ENCODE results near the gene BRICD5.

The BRICD5 gene

GRCh38 chr16:2166263-2167067 lies 44.2 kb downstream of the BRICD5 start:
- ChIA-PET CTCF (interaction anchor here (0.6 kb wide), 1 partner anchor 26 kb away, joined by 3 read pairs; no protein-coding TSS in a partner anchor), POLR2A (ENCODE audit: low non-redundant PET) (no interaction called here)
- peak overlapping the region; percentile 67 for H3K27ac ChIP-seq
- TF ChIP-seq, protein P1, sequence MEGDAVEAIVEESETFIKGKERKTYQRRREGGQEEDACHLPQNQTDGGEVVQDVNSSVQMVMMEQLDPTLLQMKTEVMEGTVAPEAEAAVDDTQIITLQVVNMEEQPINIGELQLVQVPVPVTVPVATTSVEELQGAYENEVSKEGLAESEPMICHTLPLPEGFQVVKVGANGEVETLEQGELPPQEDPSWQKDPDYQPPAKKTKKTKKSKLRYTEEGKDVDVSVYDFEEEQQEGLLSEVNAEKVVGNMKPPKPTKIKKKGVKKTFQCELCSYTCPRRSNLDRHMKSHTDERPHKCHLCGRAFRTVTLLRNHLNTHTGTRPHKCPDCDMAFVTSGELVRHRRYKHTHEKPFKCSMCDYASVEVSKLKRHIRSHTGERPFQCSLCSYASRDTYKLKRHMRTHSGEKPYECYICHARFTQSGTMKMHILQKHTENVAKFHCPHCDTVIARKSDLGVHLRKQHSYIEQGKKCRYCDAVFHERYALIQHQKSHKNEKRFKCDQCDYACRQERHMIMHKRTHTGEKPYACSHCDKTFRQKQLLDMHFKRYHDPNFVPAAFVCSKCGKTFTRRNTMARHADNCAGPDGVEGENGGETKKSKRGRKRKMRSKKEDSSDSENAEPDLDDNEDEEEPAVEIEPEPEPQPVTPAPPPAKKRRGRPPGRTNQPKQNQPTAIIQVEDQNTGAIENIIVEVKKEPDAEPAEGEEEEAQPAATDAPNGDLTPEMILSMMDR (conservative IDR thresholded peaks at IDR 0.05; ENCODE audit: low read depth), result no peak
- DNase-seq (ENCODE audit: low spot score), result no peak

DNA sequence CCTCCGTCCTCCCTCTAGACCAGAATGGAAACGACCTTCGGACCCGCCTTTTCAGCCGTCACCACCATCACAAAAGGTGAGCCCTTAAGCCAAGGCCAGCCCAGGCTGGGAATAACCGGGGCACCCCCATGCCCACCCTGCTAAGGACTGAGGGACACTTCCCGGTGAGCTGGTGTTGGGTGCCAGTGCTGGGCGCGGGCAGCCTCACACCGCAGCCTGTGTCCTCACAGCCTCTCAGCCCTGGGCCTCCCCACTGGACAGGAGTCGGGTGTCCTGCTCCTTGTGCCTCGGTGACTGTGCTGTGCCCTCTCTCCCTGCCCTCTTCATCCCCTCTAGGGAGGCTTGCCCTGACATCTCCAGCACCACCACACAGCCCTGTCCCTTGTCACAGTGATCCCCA lies 44.8 kb downstream of the BRICD5 start:
- TF ChIP-seq, protein P1 (conservative IDR thresholded peaks at IDR 0.05; ENCODE audit: low read depth), result no peak
- peak overlapping the region; percentile 67 for H3K27ac ChIP-seq
- ChIA-PET POLR2A (ENCODE audit: low non-redundant PET) (no interaction called here), CTCF (no interaction called here)
- no peak for DNase-seq (ENCODE audit: low spot score)

GRCh38 chr16:2163211-2163881 lies 47.3 kb downstream of the BRICD5 start:
- peak overlapping the region; percentile 100 for H3K27ac ChIP-seq
- DNase-seq (ENCODE audit: low spot score), result peak; percentile 86
- CTCF ChIA-PET, result interaction anchor here (0.6 to 0.8 kb wide), 4 partner anchors 9 to 31 kb away, joined by 3 to 4 read pairs (median 4); no protein-coding TSS in a partner anchor
- TF ChIP-seq, protein P1 (conservative IDR thresholded peaks at IDR 0.05; ENCODE audit: low read depth), result no peak
- POLR2A ChIA-PET (ENCODE audit: low non-redundant PET), result interaction anchor here (0.7 to 1.0 kb wide), 2 partner anchors 8 to 31 kb away, joined by 4 to 14 read pairs; partner anchors contain the start of gene TRAF7

- DNase-seq (ENCODE audit: low spot score), result no peak
- TF ChIP-seq, protein P1 (conservative IDR thresholded peaks at IDR 0.05; ENCODE audit: low read depth), result no peak
- peak overlapping the region; percentile 100 for H3K27ac ChIP-seq
- POLR2A ChIA-PET (ENCODE audit: low non-redundant PET), result interaction anchor here (0.6 to 1.1 kb wide), 2 partner anchors 9 to 51 kb away, joined by 3 to 4 read pairs; no protein-coding TSS in a partner anchor
- CTCF ChIA-PET, result interaction anchor here (0.6 to 0.7 kb wide), 2 partner anchors 12 to 14 kb away, joined by 3 read pairs; no protein-coding TSS in a partner anchor
Observed at GRCh38 chr16:2162676-2163118, 48.0 kb downstream of the BRICD5 start.

DNA sequence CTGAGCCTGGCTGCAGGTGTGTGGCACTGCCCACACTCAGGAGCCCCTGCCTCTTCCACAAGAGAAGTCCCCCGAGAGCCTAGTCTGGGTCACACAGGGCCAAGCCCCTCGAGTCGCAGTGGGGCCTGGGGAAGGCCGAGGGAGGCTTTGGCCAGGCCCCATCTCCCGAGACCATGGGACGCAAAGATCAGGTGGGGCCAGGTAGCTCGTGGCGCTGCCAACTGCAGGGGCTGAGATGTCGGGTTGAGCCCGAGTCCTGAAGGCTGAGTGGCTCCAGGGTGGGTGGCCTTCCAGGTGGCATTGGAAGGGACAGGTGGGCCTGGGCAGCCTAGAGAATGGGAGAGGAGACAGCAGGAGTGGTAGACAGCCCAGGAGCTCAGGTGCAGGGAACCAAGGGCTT lies 48.8 kb downstream of the BRICD5 start:
- H3K27ac ChIP-seq, result peak overlapping the region; percentile 100
- DNase-seq (ENCODE audit: low spot score), result no peak
- CTCF ChIA-PET, result interaction anchor here (0.6 to 1.0 kb wide), 3 partner anchors 8 to 262 kb away, joined by 3 to 4 read pairs (median 4); partner anchors contain the start of gene MLST8
- TF ChIP-seq, protein P1 (conservative IDR thresholded peaks at IDR 0.05; ENCODE audit: low read depth), result no peak
- POLR2A ChIA-PET (ENCODE audit: low non-redundant PET), result interaction anchor here (0.6 to 1.1 kb wide), 3 partner anchors 8 to 52 kb away, joined by 3 to 4 read pairs (median 3); no protein-coding TSS in a partner anchor
